ENCODE data around the gene ADGRL1. TPM values are rescaled to one million over a fixed set of nuclear protein-coding genes. Genes with fewer than 3 reads are reported as not detected.

The ADGRL1 gene
- total and polyA plus RNA-seq, 11 donors: 10.1 to 29.4 (median 14.1) TPM

- Histone ChIP-seq H3K4me1 (peaks cover 35 to 84% (median 77%) of the 10 kb centered on the region in 12 donors), H3K27ac (peak overlapping the region; percentile 16 to 98 (median 94)), H3K4me3 (peak overlapping the region in 3 of 12 donors; percentile 2 to 13 (median 7)), H3K36me3 (peaks cover 0 to 5% (median 0%) of the 10 kb centered on the region in 9 donors), H3K27me3 (no peaks in the 10 kb centered on the region), H3K9me3 (no peaks in the 10 kb centered on the region)
- DNase-seq (peak; percentile 51 to 85 (median 72)), ATAC-seq (peak in 1 of 4 donors; percentile 4)
- 17 to 28% (median 25%) methylated on average over 9 of the region's 9 CpGs for WGBS, 4 donors
- intact Hi-C loops (cut with DNase I): loop anchor here in 5 of 10 donors (5.0 kb wide), 2 partner anchors 33 to 43 kb away; partner anchors contain the start of gene MISP3 (in 2 of the 5)
- TF ChIP-seq CTCF (IDR thresholded peaks at IDR 0.05) (peak; percentile 32 to 68 (median 62)), POLR2A (IDR thresholded peaks at IDR 0.05) (no peak)
These were observed 91.1 kb downstream of the ADGRL1 start for GRCh38 chr19:14114854-14115253.

GRCh38 chr19:14114439-14114838 lies 91.5 kb downstream of the ADGRL1 start:
- peaks cover 35 to 83% (median 72%) of the 10 kb centered on the region in 12 donors for H3K4me1 ChIP-seq
- H3K36me3 ChIP-seq: peaks cover 0 to 5% (median 0%) of the 10 kb centered on the region in 9 donors
- H3K4me3 ChIP-seq: peak overlapping the region in 3 of 12 donors; percentile 1 to 7 (median 2)
- TF ChIP-seq CTCF (IDR thresholded peaks at IDR 0.05) (no peak), POLR2A (IDR thresholded peaks at IDR 0.05) (no peak)
- ATAC-seq: no peak
- 51 to 81% (median 74%) methylated on average over 6 to 7 of the region's 7 CpGs for WGBS, 4 donors
- no peaks in the 10 kb centered on the region for H3K9me3 ChIP-seq
- intact Hi-C loops (cut with DNase I): no loop called here
- H3K27me3 ChIP-seq: no peaks in the 10 kb centered on the region
- peak in 1 of 5 donors; percentile 25 for DNase-seq
- H3K27ac ChIP-seq: peak overlapping the region; percentile 16 to 98 (median 94)

- H3K36me3 ChIP-seq: peaks cover 0 to 10% (median 0%) of the 10 kb centered on the region in 9 donors
- H3K27me3 ChIP-seq: no peaks in the 10 kb centered on the region
- DNase-seq: peak in 3 of 5 donors; percentile 55 to 72 (median 59)
- intact Hi-C loops (cut with DNase I): loop anchor here in 1 of 10 donors (2.0 kb wide), 1 partner anchor 21 kb away; no protein-coding TSS in a partner anchor
- 76 to 80% (median 79%) methylated on average over 12 to 18 of the region's 18 CpGs for WGBS, 4 donors
- TF ChIP-seq POLR2A (IDR thresholded peaks at IDR 0.05) (no peak), CTCF (IDR thresholded peaks at IDR 0.05) (peak in 8 of 12 donors; percentile 15 to 38 (median 29))
- H3K4me1 ChIP-seq: peaks cover 35 to 83% (median 67%) of the 10 kb centered on the region in 12 donors
- no peak for ATAC-seq
- H3K9me3 ChIP-seq: no peaks in the 10 kb centered on the region
- H3K4me3 ChIP-seq: peak overlapping the region in 6 of 12 donors; percentile 10 to 50 (median 36)
- H3K27ac ChIP-seq: peak overlapping the region; percentile 80 to 98 (median 96)
These were observed 92.1 kb downstream of the ADGRL1 start for GRCh38 chr19:14113762-14114414.

- peak; percentile 67 to 74 (median 72) for DNase-seq
- Histone ChIP-seq H3K27ac (peak overlapping the region; percentile 80 to 98 (median 96)), H3K27me3 (no peaks in the 10 kb centered on the region), H3K4me3 (peak overlapping the region in 11 of 12 donors; percentile 16 to 50 (median 38)), H3K36me3 (peaks cover 0 to 14% (median 0%) of the 10 kb centered on the region in 9 donors), H3K9me3 (no peaks in the 10 kb centered on the region), H3K4me1 (peaks cover 35 to 83% (median 65%) of the 10 kb centered on the region in 12 donors)
- peak in 2 of 4 donors; percentile 19 to 46 for ATAC-seq
- intact Hi-C loops (cut with DNase I): loop anchor here in 1 of 10 donors (2.0 kb wide), 1 partner anchor 20 kb away; no protein-coding TSS in a partner anchor
- 13 to 25% (median 17%) methylated on average over 8 to 12 of the region's 12 CpGs for WGBS, 4 donors
- no peak for TF ChIP-seq POLR2A (IDR thresholded peaks at IDR 0.05)
- TF ChIP-seq CTCF (IDR thresholded peaks at IDR 0.05): no peak
These were observed 93.1 kb downstream of the ADGRL1 start for GRCh38 chr19:14112809-14113385.

Data from heart left ventricle (tissue), 16 donors.